Measurements from ENCODE around the gene FURIN. TPM values are rescaled to one million over a fixed set of nuclear protein-coding genes. Genes with fewer than 3 reads are reported as not detected.

Gene FURIN
- total RNA-seq, 5 donors from 2014 or later (not counting 1 experiment from before 2014, with no cell fraction given), result 52.8 to 74.0 (median 61.4) TPM

DNA sequence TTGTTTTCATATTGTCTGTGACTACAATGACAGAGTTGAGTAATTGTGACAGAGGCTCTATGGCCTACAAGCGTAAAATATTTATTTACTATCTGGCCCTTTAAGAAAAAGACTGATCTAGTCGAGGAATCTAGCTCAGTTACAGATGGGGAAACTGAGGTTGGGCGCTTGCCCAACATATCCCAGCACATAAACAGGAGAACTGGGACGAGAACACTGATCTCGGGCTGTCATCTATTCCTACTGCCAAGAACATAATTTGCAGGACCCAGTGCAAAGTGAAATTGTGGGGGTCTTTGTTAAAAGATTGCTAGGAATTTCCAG is 17.9 kb downstream of the FURIN start:
- DNase-seq (no peak), ATAC-seq (replicated peaks in 1 of 4) (no peak)
- H3K9me3 Mint-ChIP-seq, result no peaks in the 10 kb centered on the region
- CTCF ChIA-PET, result interaction anchor here (0.6 to 2.4 kb wide), 14 partner anchors 15 to 588 kb away, joined by 3 to 23 read pairs (median 4); no protein-coding TSS in a partner anchor
- Histone ChIP-seq H3K4me1 (ENCODE audit: control insufficient read depth in 1 of 2, extremely low read depth in 1 of 2, insufficient read depth in 2 of 2, low read length in 2 of 2) (peaks cover 4 to 39% of the 10 kb centered on the region in 2 experiments), H3K27me3 (replicated peaks in 1 of 2; ENCODE audit: control insufficient read depth in 2 of 2, extremely low read depth in 1 of 2, insufficient read depth in 2 of 2, low read length in 1 of 2) (peaks cover 0 to 49% of the 10 kb centered on the region in 2 experiments), H3K4me3 (ENCODE audit: control insufficient read depth in 1 of 2, extremely low read depth in 1 of 2, low read length in 1 of 2) (no peak overlapping the region), H3K27ac (ENCODE audit: low read length) (no peak overlapping the region), H3K36me3 (ENCODE audit: control insufficient read depth in 2 of 2, extremely low read depth in 1 of 2, insufficient read depth in 1 of 2, low read length in 1 of 2) (peaks cover under 1 to 6% of the 10 kb centered on the region in 2 donors), H3K9me3 (no peaks in the 10 kb centered on the region)
- peak overlapping the region in 1 of 2 donors; percentile 16 for H3K27ac Mint-ChIP-seq
- peaks cover 4 to 7% of the 10 kb centered on the region in 2 donors for H3K27me3 Mint-ChIP-seq
- no CpG with 5 or more reads among the region's 5 CpGs for WGBS (ENCODE audit: insufficient coverage)
- H3K36me3 Mint-ChIP-seq, result no peaks in the 10 kb centered on the region
- no peak overlapping the region for H3K4me3 Mint-ChIP-seq
- H3K4me1 Mint-ChIP-seq, result peaks cover 5 to 17% (median 16%) of the 10 kb centered on the region in 3 donors
- POLR2A ChIA-PET, result interaction anchor here (0.6 to 1.5 kb wide), 3 partner anchors 14 to 45 kb away, joined by 3 to 9 read pairs (median 4); no protein-coding TSS in a partner anchor

DNA sequence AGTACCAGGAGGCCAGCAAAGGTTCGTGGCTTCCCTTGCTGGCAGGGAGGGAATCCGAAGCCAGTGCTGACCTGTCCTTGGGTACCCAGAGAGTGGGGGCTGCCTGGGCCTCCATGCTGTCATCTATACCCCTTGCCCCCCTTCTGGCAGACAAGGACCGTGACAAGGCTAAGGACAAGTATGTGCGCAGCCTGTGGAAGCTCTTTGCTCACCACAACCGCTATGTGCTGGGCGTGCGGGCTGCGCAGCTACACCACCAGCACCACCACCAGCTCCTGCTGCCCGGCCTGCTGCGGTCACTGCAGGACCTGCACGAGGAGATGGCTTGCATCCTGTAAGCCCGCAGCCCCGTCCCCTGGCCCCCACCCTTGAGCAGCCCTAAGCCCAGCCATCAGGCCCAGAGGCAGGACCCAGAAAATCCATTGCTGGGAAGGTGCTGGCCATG is 18.7 kb downstream of the FURIN start:
- Mint-ChIP-seq H3K4me1 (peaks cover 5 to 17% (median 16%) of the 10 kb centered on the region in 3 donors), H3K36me3 (no peaks in the 10 kb centered on the region), H3K27me3 (peaks cover 4 to 7% of the 10 kb centered on the region in 2 donors), H3K27ac (no peak overlapping the region), H3K4me3 (no peak overlapping the region), H3K9me3 (no peaks in the 10 kb centered on the region)
- Histone ChIP-seq H3K4me1 (ENCODE audit: control insufficient read depth in 1 of 2, extremely low read depth in 1 of 2, insufficient read depth in 2 of 2, low read length in 2 of 2) (peaks cover 4 to 39% of the 10 kb centered on the region in 2 experiments), H3K9me3 (no peaks in the 10 kb centered on the region), H3K27me3 (replicated peaks in 1 of 2; ENCODE audit: control insufficient read depth in 2 of 2, extremely low read depth in 1 of 2, insufficient read depth in 2 of 2, low read length in 1 of 2) (peaks cover 0 to 51% of the 10 kb centered on the region in 2 experiments), H3K27ac (ENCODE audit: low read length) (no peak overlapping the region), H3K36me3 (ENCODE audit: control insufficient read depth in 2 of 2, extremely low read depth in 1 of 2, insufficient read depth in 1 of 2, low read length in 1 of 2) (peaks cover 0 to under 1% of the 10 kb centered on the region in 2 donors), H3K4me3 (ENCODE audit: control insufficient read depth in 1 of 2, extremely low read depth in 1 of 2, low read length in 1 of 2) (no peak overlapping the region)
- DNase-seq, result no peak
- POLR2A ChIA-PET, result no interaction called here
- ATAC-seq (replicated peaks in 1 of 4), result no peak
- CTCF ChIA-PET, result interaction anchor here in 1 of 2 donors (0.6 kb wide), 1 partner anchor 112 kb away, joined by 4 read pairs; no protein-coding TSS in a partner anchor
- WGBS (ENCODE audit: insufficient coverage), result 92% methylated on average over 10 of the region's 13 CpGs

DNA sequence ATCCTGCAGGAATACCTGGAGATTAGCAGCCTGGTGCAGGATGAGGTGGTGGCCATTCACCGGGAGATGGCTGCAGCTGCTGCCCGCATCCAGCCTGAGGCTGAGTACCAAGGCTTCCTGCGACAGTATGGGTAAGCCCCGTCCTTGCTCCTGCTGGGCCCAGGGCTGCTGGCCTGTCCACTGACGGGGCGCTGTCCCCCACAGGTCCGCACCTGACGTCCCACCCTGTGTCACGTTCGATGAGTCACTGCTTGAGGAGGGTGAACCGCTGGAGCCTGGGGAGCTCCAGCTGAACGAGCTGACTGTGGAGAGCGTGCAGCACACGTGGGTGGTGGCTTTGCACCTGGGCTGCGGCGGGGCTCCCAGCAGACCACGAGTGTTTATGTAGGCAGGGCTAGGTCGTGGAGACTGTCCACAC is 20.9 kb downstream of the FURIN start:
- POLR2A ChIA-PET, result interaction anchor here in 1 of 2 donors (0.5 kb wide), 3 partner anchors 17 to 120 kb away, joined by 3 to 6 read pairs (median 5); no protein-coding TSS in a partner anchor
- H3K9me3 Mint-ChIP-seq, result no peaks in the 10 kb centered on the region
- CTCF ChIA-PET, result no interaction called here

DNA sequence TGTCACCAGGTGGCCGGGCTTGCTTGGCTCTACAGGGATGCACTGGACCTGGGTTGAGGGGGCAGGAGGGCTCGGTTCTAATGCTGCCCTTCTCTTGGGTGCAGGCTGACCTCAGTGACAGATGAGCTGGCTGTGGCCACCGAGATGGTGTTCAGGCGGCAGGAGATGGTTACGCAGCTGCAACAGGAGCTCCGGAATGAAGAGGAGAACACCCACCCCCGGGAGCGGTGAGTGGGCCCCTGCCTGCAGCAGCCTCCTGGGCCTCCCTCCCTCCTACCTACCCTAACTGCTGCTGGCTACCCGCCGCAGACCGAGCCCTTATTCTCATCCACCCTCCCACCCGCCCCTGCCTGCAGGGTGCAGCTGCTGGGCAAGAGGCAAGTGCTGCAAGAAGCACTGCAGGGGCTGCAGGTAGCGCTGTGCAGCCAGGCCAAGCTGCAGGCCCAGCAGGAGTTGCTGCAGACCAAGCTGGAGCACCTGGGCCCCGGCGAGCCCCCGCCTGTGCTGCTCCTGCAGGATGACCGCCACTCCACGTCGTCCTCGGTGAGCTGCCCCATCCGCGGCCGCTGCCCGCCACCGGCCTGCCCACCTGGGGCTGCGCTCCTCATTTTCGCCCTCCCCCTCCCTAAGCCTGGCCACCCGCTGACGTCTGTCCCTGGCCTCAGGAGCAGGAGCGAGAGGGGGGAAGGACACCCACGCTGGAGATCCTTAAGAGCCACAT is 21.5 kb downstream of the FURIN start:
- peaks cover 4 to 32% of the 10 kb centered on the region in 2 experiments for H3K4me1 ChIP-seq (ENCODE audit: control insufficient read depth in 1 of 2, extremely low read depth in 1 of 2, insufficient read depth in 2 of 2, low read length in 2 of 2)
- H3K27ac Mint-ChIP-seq, result no peak overlapping the region
- no peaks in the 10 kb centered on the region for H3K36me3 Mint-ChIP-seq
- no peaks in the 10 kb centered on the region for H3K36me3 ChIP-seq (ENCODE audit: control insufficient read depth in 2 of 2, extremely low read depth in 1 of 2, insufficient read depth in 1 of 2, low read length in 1 of 2)
- no peak overlapping the region for H3K4me3 ChIP-seq (ENCODE audit: control insufficient read depth in 1 of 2, extremely low read depth in 1 of 2, low read length in 1 of 2)
- CTCF ChIA-PET, result interaction anchor here in 1 of 2 donors (1.3 kb wide), 1 partner anchor 407 kb away, joined by 3 read pairs; no protein-coding TSS in a partner anchor
- peaks cover 5 to 13% (median 12%) of the 10 kb centered on the region in 3 donors for H3K4me1 Mint-ChIP-seq
- DNase-seq (no peak), ATAC-seq (replicated peaks in 1 of 4) (no peak)
- H3K9me3 ChIP-seq, result no peaks in the 10 kb centered on the region
- H3K9me3 Mint-ChIP-seq, result no peaks in the 10 kb centered on the region
- no peak overlapping the region for H3K4me3 Mint-ChIP-seq
- POLR2A ChIA-PET, result interaction anchor here (0.5 to 0.6 kb wide), 4 partner anchors 18 to 373 kb away, joined by 3 to 6 read pairs (median 6); no protein-coding TSS in a partner anchor
- peaks cover 0 to 45% of the 10 kb centered on the region in 2 experiments for H3K27me3 ChIP-seq (replicated peaks in 1 of 2; ENCODE audit: control insufficient read depth in 2 of 2, extremely low read depth in 1 of 2, insufficient read depth in 2 of 2, low read length in 1 of 2)
- WGBS (ENCODE audit: insufficient coverage), result 77% methylated on average over 14 of the region's 31 CpGs
- H3K27me3 Mint-ChIP-seq, result peaks cover 4 to 6% of the 10 kb centered on the region in 2 donors
- no peak overlapping the region for H3K27ac ChIP-seq (ENCODE audit: low read length)

More for the DNA sequence above, 20.9 kb downstream of the FURIN start:
- Histone ChIP-seq H3K4me3 (ENCODE audit: control insufficient read depth in 1 of 2, extremely low read depth in 1 of 2, low read length in 1 of 2) (no peak overlapping the region), H3K9me3 (no peaks in the 10 kb centered on the region), H3K27me3 (replicated peaks in 1 of 2; ENCODE audit: control insufficient read depth in 2 of 2, extremely low read depth in 1 of 2, insufficient read depth in 2 of 2, low read length in 1 of 2) (peaks cover 0 to 50% of the 10 kb centered on the region in 2 experiments), H3K36me3 (ENCODE audit: control insufficient read depth in 2 of 2, extremely low read depth in 1 of 2, insufficient read depth in 1 of 2, low read length in 1 of 2) (no peaks in the 10 kb centered on the region), H3K4me1 (ENCODE audit: control insufficient read depth in 1 of 2, extremely low read depth in 1 of 2, insufficient read depth in 2 of 2, low read length in 2 of 2) (peaks cover 4 to 38% of the 10 kb centered on the region in 2 experiments), H3K27ac (ENCODE audit: low read length) (no peak overlapping the region)
- WGBS (ENCODE audit: insufficient coverage), result 54% methylated on average over 18 of the region's 18 CpGs
- DNase-seq (peak in 4 of 35 experiments; percentile 14 to 57 (median 20)), ATAC-seq (replicated peaks in 1 of 4) (peak in 3 of 4 experiments; percentile 28 to 66 (median 37))
- Mint-ChIP-seq H3K36me3 (no peaks in the 10 kb centered on the region), H3K4me1 (peaks cover 5 to 14% (median 14%) of the 10 kb centered on the region in 3 donors), H3K4me3 (no peak overlapping the region), H3K27me3 (peaks cover 4 to 7% of the 10 kb centered on the region in 2 donors), H3K27ac (no peak overlapping the region)

DNA sequence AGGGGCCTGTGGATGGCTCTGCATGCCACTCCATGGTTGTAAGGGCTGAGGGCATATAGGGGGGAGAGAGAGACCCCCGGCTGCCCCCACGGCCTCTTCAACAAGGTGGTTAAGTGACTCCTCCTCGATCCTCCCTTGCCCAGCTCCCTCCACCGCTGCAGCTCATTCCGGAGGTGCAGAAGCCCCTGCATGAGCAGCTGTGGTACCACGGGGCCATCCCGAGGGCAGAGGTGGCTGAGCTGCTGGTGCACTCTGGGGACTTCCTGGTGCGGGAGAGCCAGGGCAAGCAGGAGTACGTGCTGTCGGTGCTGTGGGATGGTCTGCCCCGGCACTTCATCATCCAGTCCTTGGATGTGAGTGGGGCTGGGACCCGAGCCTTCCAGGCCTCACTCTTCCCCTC is 22.5 kb downstream of the FURIN start:
- Histone ChIP-seq H3K27me3 (replicated peaks in 1 of 2; ENCODE audit: control insufficient read depth in 2 of 2, extremely low read depth in 1 of 2, insufficient read depth in 2 of 2, low read length in 1 of 2) (peaks cover 0 to 35% of the 10 kb centered on the region in 2 experiments), H3K4me3 (ENCODE audit: control insufficient read depth in 1 of 2, extremely low read depth in 1 of 2, low read length in 1 of 2) (no peak overlapping the region), H3K27ac (ENCODE audit: low read length) (no peak overlapping the region), H3K36me3 (ENCODE audit: control insufficient read depth in 2 of 2, extremely low read depth in 1 of 2, insufficient read depth in 1 of 2, low read length in 1 of 2) (no peaks in the 10 kb centered on the region), H3K9me3 (no peaks in the 10 kb centered on the region), H3K4me1 (ENCODE audit: control insufficient read depth in 1 of 2, extremely low read depth in 1 of 2, insufficient read depth in 2 of 2, low read length in 2 of 2) (peaks cover under 1 to 23% of the 10 kb centered on the region in 2 experiments)
- WGBS (ENCODE audit: insufficient coverage), result 100% methylated on average over 4 of the region's 12 CpGs
- Mint-ChIP-seq H3K4me1 (peaks cover 2 to 5% (median 5%) of the 10 kb centered on the region in 3 donors), H3K4me3 (no peak overlapping the region), H3K27me3 (peaks cover 4 to 5% of the 10 kb centered on the region in 2 donors), H3K27ac (no peak overlapping the region), H3K36me3 (no peaks in the 10 kb centered on the region), H3K9me3 (no peaks in the 10 kb centered on the region)
- DNase-seq (no peak), ATAC-seq (replicated peaks in 1 of 4) (no peak)
- ChIA-PET CTCF (interaction anchor here in 1 of 2 donors (0.6 to 1.3 kb wide), 2 partner anchors 243 to 408 kb away, joined by 3 read pairs; no protein-coding TSS in a partner anchor), POLR2A (no interaction called here)

DNA sequence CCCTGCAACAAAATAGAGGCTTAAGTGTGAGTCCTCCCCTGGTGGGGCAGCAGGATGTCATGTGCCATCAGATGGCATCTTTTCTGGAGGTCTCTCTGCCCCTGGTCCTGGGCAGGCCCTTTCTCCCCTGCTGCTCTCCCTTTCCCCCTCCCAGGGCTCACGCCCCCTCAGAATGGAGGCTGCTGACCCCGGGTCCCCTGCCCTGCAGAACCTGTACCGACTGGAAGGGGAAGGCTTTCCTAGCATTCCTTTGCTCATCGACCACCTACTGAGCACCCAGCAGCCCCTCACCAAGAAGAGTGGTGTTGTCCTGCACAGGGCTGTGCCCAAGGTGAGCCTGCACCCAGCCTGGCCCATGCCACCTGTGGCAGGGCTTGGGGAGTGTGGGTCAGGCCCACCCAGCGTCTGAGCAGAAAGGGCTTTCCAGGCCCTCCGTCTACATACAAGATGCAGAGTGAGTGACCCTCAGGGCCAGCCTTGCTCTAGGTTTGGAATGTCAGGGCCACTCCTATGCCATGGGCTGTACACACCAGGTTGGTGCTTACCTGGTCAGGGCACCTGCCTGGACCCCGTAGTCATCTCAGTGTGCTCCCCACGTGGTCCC is 23.1 kb downstream of the FURIN start:
- WGBS (ENCODE audit: insufficient coverage), result 84% methylated on average over 5 of the region's 8 CpGs
- Mint-ChIP-seq H3K9me3 (no peaks in the 10 kb centered on the region), H3K36me3 (no peaks in the 10 kb centered on the region), H3K27me3 (peaks cover 4 to 5% of the 10 kb centered on the region in 2 donors), H3K27ac (no peak overlapping the region), H3K4me3 (no peak overlapping the region), H3K4me1 (no peaks in the 10 kb centered on the region)
- CTCF ChIA-PET, result interaction anchor here in 1 of 2 donors (0.6 kb wide), 1 partner anchor 244 kb away, joined by 3 read pairs; no protein-coding TSS in a partner anchor
- H3K36me3 ChIP-seq (ENCODE audit: control insufficient read depth in 2 of 2, extremely low read depth in 1 of 2, insufficient read depth in 1 of 2, low read length in 1 of 2), result no peaks in the 10 kb centered on the region
- no peaks in the 10 kb centered on the region for H3K9me3 ChIP-seq
- no peak overlapping the region for H3K27ac ChIP-seq (ENCODE audit: low read length)
- H3K27me3 ChIP-seq (replicated peaks in 1 of 2; ENCODE audit: control insufficient read depth in 2 of 2, extremely low read depth in 1 of 2, insufficient read depth in 2 of 2, low read length in 1 of 2), result peaks cover 0 to 32% of the 10 kb centered on the region in 2 experiments
- no peak overlapping the region for H3K4me3 ChIP-seq (ENCODE audit: control insufficient read depth in 1 of 2, extremely low read depth in 1 of 2, low read length in 1 of 2)
- DNase-seq (no peak), ATAC-seq (replicated peaks in 1 of 4) (no peak)
- H3K4me1 ChIP-seq (ENCODE audit: control insufficient read depth in 1 of 2, extremely low read depth in 1 of 2, insufficient read depth in 2 of 2, low read length in 2 of 2), result peaks cover 0 to 20% of the 10 kb centered on the region in 2 experiments
- POLR2A ChIA-PET, result no interaction called here
